ENCODE results near the gene NKAPD1. TPM values are rescaled to one million over a fixed set of nuclear protein-coding genes. Genes with fewer than 3 reads are reported as not detected.

NKAPD1 gene
- total RNA-seq, 2 donors from 2014 or later, result 10.2 to 21.0 TPM

- no peaks in the 10 kb centered on the region for H3K27me3 ChIP-seq (replicated peaks; ENCODE audit: insufficient read depth)
- DNase-seq (ENCODE audit: low spot score) (no peak), ATAC-seq (ENCODE audit: insufficient number of reproducible peaks, low FRiP score, low read depth) (no peak)
- H3K27ac ChIP-seq, result no peak overlapping the region
- H3K36me3 ChIP-seq, result no peaks in the 10 kb centered on the region
- TF ChIP-seq CTCF (IDR thresholded peaks at IDR 0.05), result no peak
- H3K4me1 ChIP-seq (ENCODE audit: control insufficient read depth in 1 of 2, low read depth in 2 of 2), result peaks cover 3 to 8% of the 10 kb centered on the region in 2 donors
- no peak overlapping the region for H3K4me3 ChIP-seq
- H3K9me3 ChIP-seq, result no peaks in the 10 kb centered on the region
Measured at GRCh38 chr11:112118176-112118575, 44.1 kb downstream of the NKAPD1 start.

- no peak for TF ChIP-seq CTCF (IDR thresholded peaks at IDR 0.05)
- DNase-seq (ENCODE audit: low spot score) (no peak), ATAC-seq (ENCODE audit: insufficient number of reproducible peaks, low FRiP score, low read depth) (no peak)
- no peaks in the 10 kb centered on the region for H3K36me3 ChIP-seq
- H3K27ac ChIP-seq, result no peak overlapping the region
- H3K27me3 ChIP-seq (replicated peaks; ENCODE audit: insufficient read depth), result no peaks in the 10 kb centered on the region
- peaks cover 3 to 8% of the 10 kb centered on the region in 2 donors for H3K4me1 ChIP-seq (ENCODE audit: control insufficient read depth in 1 of 2, low read depth in 2 of 2)
- H3K4me3 ChIP-seq, result no peak overlapping the region
- no peaks in the 10 kb centered on the region for H3K9me3 ChIP-seq
Measured at GRCh38 chr11:112121981-112122615, 48.0 kb downstream of the NKAPD1 start.

GRCh38 chr11:112123129-112123528 is 49.0 kb downstream of the NKAPD1 start:
- H3K36me3 ChIP-seq, result no peaks in the 10 kb centered on the region
- DNase-seq (ENCODE audit: low spot score) (no peak), ATAC-seq (ENCODE audit: insufficient number of reproducible peaks, low FRiP score, low read depth) (no peak)
- no peak for TF ChIP-seq CTCF (IDR thresholded peaks at IDR 0.05)
- no peaks in the 10 kb centered on the region for H3K27me3 ChIP-seq (replicated peaks; ENCODE audit: insufficient read depth)
- no peak overlapping the region for H3K4me3 ChIP-seq
- H3K9me3 ChIP-seq, result no peaks in the 10 kb centered on the region
- peaks cover 3 to 8% of the 10 kb centered on the region in 2 donors for H3K4me1 ChIP-seq (ENCODE audit: control insufficient read depth in 1 of 2, low read depth in 2 of 2)
- H3K27ac ChIP-seq, result no peak overlapping the region

GRCh38 chr11:112127056-112127455 is 53.0 kb downstream of the NKAPD1 start:
- TF ChIP-seq CTCF (IDR thresholded peaks at IDR 0.05), result no peak
- no peaks in the 10 kb centered on the region for H3K4me1 ChIP-seq (ENCODE audit: control insufficient read depth in 1 of 2, low read depth in 2 of 2)
- no peak for DNase-seq (ENCODE audit: low spot score)
- no peaks in the 10 kb centered on the region for H3K36me3 ChIP-seq
- no peak overlapping the region for H3K4me3 ChIP-seq
- H3K9me3 ChIP-seq, result no peaks in the 10 kb centered on the region
- H3K27me3 ChIP-seq (replicated peaks; ENCODE audit: insufficient read depth), result no peaks in the 10 kb centered on the region
- no peak for ATAC-seq (ENCODE audit: insufficient number of reproducible peaks, low FRiP score, low read depth)
- H3K27ac ChIP-seq, result no peak overlapping the region

GRCh38 chr11:112128483-112129121 is 54.5 kb downstream of the NKAPD1 start:
- Histone ChIP-seq H3K36me3 (no peaks in the 10 kb centered on the region), H3K27me3 (replicated peaks; ENCODE audit: insufficient read depth) (no peaks in the 10 kb centered on the region), H3K27ac (no peak overlapping the region), H3K4me1 (ENCODE audit: control insufficient read depth in 1 of 2, low read depth in 2 of 2) (no peaks in the 10 kb centered on the region), H3K4me3 (no peak overlapping the region), H3K9me3 (no peaks in the 10 kb centered on the region)
- ATAC-seq (ENCODE audit: insufficient number of reproducible peaks, low FRiP score, low read depth) (no peak), DNase-seq (ENCODE audit: low spot score) (no peak)
- no peak for TF ChIP-seq CTCF (IDR thresholded peaks at IDR 0.05)

All from thoracic aorta (tissue), 2 donors.